Renal cortex interstitium (tissue), 15 donors: ENCODE results near the gene TTC39B. TPM values are rescaled to one million over a fixed set of nuclear protein-coding genes. Genes with fewer than 3 reads are reported as not detected.
A peak's percentile ranks its signal among the peaks of the same experiment; 100 is the strongest.
"Not testable (repeated sequence)": the region's sequence is repeated elsewhere in the genome, so short reads cannot be mapped to it uniquely, and the experiment has no call there.

Source experiments
- DNase-seq, 11 donors: peaks; one replicate each; pipeline ENCODE4 v3.0.0-alpha.2; 2013; ENCODE audit warnings: low read depth in 9 of 11, low spot score in 4 of 11; ENCODE audit errors: extremely low read depth in 1 of 11
- long read RNA-seq, 16 experiments: transcript quantifications; one replicate each; lab custom pipeline, GENCODE V29; 2026
- polyA plus RNA-seq, 3 donors: library from polyadenylated mRNA; unstranded; fragments of 120-200 nt; gene quantifications; one replicate each; pipeline ENCODE4 v1.2.1, GENCODE V29; 2013; ENCODE audit not compliant: insufficient read length in 3 of 3

TTC39B gene
- polyA plus RNA-seq = 1 to 10 TPM; 6.6 to 9.0 (median 7.5) TPM
- long read RNA-seq, donor 1 = 0 reads
- long read RNA-seq, donor 2, partial matches to known transcripts = 0 of 1 reads
- long read RNA-seq, donor 2, other reads (novel, unspliced or antisense) = 0 of 1 reads
- long read RNA-seq, donor 3, full-length matches to known transcripts = 1 of 1 reads
- long read RNA-seq, donor 3, partial matches to known transcripts = 0 of 1 reads
- long read RNA-seq, donor 3, other reads (novel, unspliced or antisense) = 0 of 1 reads
- long read RNA-seq, donor 4, full-length matches to known transcripts = 1 of 1 reads
- long read RNA-seq, donor 4, partial matches to known transcripts = 0 of 1 reads
- long read RNA-seq, donor 4, other reads (novel, unspliced or antisense) = 0 of 1 reads
- long read RNA-seq, donor 5 = 0 reads
- long read RNA-seq, donor 6 = 0 reads
- long read RNA-seq, donor 7 = 0 reads
- long read RNA-seq, donor 8, full-length matches to known transcripts = 1 of 1 reads
- long read RNA-seq, donor 8, partial matches to known transcripts = 0 of 1 reads
- long read RNA-seq, donor 8, other reads (novel, unspliced or antisense) = 0 of 1 reads
- long read RNA-seq, donor 9 = 0 reads
- long read RNA-seq, donor 10, full-length matches to known transcripts = 1 of 1 reads
- long read RNA-seq, donor 10, partial matches to known transcripts = 0 of 1 reads
- long read RNA-seq, donor 10, other reads (novel, unspliced or antisense) = 0 of 1 reads
- long read RNA-seq, donor 11, full-length matches to known transcripts = 1 of 1 reads
- long read RNA-seq, donor 11, partial matches to known transcripts = 0 of 1 reads
- long read RNA-seq, donor 11, other reads (novel, unspliced or antisense) = 0 of 1 reads
- long read RNA-seq, donor 12 = 0 reads
- long read RNA-seq, donor 13 = 0 reads
- long read RNA-seq, donor 14, full-length matches to known transcripts = 1 of 1 reads
- long read RNA-seq, donor 14, partial matches to known transcripts = 0 of 1 reads
- long read RNA-seq, donor 14, other reads (novel, unspliced or antisense) = 0 of 1 reads
- long read RNA-seq, donor 15 = 0 reads
- long read RNA-seq, donor 16 = 0 reads

DNA sequence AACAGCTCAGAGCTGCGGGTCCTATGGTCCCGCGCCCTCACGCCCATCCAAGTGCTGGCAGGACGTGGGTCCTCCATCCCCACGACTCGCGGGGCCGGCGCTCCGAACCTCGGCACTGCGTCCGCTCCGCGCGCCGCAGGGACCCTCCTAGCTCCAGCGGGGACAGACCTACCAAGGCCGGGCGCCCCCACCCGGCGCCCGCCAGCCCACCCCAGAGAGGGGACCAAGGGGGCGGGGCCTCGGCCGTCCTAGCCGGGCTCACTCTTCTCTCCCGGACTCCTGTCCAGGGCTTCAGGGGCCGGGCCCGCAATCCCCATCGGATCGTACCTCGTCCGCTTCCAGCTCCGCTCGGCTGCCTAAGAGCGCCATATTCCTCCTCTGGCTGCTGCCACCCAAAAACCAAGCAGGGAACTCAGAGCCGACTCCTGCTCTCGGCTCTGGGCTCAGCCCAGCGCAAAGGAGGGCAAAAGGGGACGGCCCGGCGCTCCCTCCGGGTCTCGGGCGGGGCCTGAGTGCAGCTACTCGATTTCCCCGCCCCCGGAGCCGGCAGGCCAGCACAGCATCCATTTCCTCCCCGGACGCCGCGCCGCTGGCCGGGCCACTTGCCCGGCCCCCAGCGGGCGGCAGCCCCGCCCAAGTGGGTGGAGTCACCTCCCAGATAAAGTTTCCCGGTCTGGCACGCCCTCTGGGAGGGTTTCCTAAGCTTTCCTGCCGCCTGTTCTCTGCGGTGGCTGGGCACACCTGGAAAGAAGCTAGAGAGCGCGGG is at the start of gene TTC39B:
TSS of gene TTC39B (minus strand) at position 460 of the 766 bp plus-strand sequence. CDS start at position 369, 91 bp downstream.
- DNase-seq = peak; percentile 83 to 93 (median 91)

DNA sequence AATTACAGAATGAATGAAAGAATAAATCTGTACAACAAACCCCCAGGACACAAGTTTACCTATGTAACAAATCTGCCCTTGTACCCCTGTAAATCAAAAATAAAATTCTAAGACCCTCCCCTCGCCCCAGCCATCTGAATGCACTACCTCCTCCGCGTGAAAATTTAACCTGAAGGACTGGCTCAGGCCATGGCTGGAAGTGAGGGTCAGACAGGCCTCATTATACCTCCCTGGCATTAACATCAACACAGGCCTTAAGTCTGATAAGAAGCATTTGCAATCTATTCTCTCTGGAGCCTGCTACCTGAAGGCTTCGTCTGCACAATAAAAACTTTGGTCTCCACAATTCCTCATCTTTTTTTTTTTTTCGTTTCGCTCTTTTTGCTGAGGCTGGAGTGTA is 48.7 kb upstream of the TTC39B start:
- no peak for DNase-seq

DNA sequence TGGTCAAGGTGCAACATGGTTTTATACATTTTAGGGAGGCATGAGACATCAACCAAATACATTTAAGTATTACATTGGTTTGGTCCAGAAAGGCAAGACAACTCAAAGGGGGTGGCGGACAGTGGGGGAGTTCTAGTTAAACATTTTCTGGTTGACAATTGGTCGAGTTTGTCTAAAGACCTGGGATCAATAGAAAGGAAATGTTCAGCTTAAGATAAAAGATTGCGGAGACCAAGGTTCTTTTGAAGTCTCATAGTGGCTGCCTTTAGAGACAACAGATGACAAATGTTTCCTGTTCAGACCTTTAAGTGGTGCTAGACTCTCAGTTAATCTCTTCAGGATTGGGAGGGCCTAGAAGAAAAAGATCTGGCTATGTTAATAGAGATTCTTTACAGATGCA is 47.7 kb upstream of the TTC39B start:
- no peak for DNase-seq

GRCh38 chr9:15353892-15354291 is 46.9 kb upstream of the TTC39B start:
- DNase-seq = no peak

GRCh38 chr9:15352306-15352705 is 45.3 kb upstream of the TTC39B start:
- DNase-seq = no peak

DNA sequence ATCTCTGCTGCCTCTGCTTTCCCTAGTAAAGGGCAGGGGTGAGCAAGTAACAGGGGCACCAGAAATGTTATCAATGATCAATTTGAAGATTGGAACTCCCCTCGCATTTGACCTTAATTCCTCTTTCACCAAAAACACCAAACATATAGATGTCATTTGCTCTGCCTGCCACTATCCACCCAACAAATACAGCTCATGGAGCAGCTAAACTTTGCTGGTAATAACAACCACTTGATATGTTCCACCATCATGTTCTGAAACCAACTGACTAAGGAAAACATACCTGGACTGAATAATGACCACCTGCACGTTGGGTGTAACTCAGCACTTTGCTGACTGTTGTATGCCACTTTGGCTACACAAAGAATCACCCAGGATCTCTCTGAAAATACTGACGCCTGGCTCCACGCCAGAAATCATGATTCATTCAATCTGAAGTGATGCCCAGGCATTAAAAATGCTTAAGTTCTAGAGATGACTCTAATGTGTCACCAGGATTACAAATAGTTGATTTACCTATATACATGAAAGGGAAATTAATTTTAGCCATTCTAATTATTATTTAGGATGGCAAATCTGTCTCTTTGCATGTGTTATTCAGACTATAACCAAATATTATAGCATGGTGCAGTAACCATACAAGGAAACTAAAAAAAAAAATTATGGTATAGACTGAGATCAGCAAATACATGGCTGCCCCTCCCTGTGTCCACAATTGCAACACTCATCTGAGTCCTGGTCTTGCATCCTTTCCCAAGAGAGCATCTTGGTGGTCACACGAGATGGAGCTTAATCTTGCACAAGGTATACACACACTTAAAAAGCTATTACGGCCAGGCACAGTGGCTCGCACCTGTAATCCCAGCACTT is 43.1 kb upstream of the TTC39B start:
- DNase-seq = no peak

DNA sequence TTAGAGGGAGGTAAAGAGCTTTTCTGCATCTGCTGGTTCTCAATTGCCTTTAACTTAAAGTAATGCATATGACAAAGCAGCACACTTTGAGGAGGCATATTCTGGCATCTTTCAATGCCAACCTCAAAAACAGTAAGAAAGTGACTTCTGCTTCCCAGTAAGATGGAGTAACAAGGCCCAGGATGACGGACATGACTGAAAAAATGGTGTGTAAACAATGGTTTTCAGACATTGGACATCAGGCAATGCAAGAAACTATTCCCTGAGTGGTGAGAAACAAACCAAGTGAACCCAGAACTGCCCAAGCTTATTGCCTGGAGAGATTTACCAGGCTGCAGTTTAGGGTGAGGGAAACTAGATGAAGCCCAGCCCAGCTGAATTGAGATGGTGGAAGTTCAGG is 39.8 kb upstream of the TTC39B start:
- no peak for DNase-seq

- DNase-seq = no peak
Measured at GRCh38 chr9:15344191-15344590, 37.2 kb upstream of the TTC39B start.

DNA sequence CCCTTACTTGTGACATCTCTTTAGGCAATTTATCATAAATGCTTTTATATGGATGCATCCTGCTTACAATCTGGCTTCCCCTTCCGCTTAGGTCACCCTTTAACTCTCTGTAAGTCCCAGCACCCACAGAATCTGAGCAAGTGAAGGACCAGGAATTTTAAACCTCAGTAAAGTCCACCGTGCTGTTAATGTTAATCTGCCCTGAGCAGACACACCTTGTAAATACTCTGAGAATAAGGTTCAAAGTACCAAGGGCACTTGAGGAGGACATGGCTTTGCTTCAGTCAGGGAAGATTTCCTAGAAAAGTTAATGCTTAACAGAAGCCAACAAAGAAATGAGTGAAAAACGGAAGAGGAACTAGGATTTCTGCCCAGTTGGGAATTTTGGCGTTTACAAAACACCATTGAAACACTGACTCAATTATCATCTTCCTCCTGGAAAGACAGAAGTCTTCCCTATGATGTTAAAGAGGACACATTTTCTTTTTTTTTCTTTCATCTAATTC is 26.4 kb upstream of the TTC39B start:
- DNase-seq = peak in 3 of 11 donors; percentile 5 to 63 (median 30)

DNA sequence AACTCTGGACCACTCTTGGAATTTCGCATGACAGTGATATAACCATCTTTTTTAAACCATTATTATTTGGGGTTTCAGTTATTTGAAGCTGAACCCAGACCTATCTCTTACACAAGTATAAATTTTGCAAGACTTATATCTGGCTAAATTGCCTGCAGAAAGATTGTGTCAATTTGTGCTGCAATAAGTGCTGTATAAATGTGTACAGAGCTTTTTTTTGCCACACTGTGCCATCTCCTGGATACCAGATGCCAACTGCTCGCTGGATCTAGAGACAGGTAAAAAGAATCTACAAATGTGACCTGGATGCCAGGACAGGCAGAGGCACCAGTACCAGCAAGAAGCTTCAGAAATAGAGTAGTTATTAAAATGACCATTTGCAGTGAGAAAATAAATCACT is 25.9 kb upstream of the TTC39B start:
- DNase-seq = no peak

DNA sequence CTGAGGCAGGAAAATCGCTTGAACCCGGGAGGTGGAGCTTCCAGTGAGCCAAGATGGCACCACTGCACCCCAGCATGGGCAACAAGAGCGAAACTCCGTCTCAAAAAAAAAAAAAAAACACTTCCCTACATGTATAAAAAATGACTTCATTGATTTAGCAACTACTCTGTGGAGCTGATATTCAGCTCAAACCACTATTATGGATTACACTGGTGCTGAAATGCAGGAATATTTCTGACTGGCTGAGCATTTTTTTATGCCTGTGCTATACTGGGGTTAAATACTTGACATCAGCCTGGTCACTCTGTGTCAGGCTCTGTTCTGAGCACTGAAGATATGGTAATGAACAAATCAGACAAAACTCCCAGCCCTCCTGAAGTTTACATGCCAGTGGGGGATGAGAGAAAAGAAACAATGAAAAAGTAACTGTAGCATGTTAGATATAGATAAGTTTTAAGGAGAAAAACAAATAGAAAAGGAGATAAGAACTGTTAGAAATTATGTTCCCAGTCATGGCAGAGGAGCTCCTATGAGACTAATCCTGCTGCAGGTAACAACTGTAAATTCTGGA is 22.6 kb upstream of the TTC39B start:
- DNase-seq = no peak

DNA sequence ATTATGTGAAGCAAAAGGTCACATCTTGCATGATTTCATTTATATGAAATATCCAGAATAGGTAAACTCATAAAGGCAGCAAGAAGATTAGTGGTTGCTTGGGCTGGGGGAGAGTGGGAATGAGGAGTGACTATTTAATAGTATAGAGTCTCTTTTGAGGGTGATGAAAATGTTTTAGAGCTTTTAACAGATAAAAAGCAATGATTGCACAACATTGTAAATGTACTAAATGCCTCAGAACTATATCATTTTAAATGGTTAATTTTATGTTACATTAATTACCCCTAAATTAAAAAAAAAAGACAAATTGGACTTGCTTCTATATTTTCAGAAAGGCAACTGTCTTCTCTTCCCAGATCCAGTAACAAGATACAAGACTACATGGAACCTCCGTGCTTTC is 21.9 kb upstream of the TTC39B start:
- no peak for DNase-seq

DNA sequence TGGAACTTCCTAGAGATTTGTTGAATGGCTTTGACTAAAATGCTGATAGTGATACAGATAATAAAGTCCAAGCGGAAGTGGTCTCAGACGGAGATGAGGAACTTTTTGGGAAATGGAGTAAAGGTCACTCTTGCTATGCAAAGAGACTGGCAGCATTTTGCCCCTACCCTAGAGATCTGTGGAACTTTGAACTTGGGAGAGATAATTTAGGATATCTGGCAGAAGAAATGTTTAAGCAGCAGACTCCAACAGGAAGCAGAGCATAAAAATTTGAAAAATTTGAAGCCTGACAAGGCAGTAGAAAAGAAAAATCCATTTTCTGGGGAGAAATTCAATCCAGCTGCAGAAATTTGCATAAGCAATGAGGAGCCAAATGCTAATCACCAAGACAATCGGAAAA is 15.7 kb upstream of the TTC39B start:
- not testable (repeated sequence) for DNase-seq

GRCh38 chr9:15319661-15320060 is 12.6 kb upstream of the TTC39B start:
- DNase-seq = not testable (repeated sequence)

- no peak for DNase-seq
Measured at GRCh38 chr9:15317836-15318235, 10.8 kb upstream of the TTC39B start.

GRCh38 chr9:15311607-15312006 is 4.6 kb upstream of the TTC39B start:
- no peak for DNase-seq

DNA sequence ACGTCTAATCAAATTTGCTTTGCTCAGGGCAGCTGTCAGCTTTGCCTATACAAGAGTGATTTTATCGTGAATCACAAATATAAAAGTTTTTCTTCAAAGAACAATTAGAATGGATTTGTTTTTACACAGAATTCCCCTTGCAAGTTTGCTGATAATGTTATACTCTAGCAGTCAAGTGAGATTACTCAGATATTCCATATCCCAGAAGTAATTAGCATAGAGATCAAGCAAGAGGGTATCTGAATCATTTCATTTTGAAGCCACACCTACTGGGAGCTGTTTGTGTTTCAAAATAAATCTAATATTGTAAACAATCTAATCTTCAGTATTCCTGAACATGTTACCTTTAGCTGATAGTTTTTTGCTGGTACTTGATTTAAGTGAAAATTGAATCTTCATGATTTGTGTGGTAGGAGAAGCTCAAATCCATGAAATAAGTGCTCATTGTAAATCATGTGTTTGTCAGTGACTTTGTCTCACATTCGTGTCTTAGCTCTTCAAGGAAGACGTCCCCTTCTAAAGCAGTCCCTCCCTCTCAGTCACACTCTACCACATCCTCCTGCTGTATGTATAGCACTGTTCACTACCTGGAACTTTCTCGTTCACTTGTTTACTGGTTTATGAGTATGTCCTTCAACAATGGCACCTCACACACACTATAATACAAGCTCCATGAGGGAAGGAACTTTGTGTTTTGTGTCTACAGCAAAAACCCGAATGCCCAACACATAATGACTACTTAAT is 3.3 kb upstream of the TTC39B start:
- DNase-seq = no peak
